SW 1271 (cell line): ENCODE data around the gene DNAJB5.

Source experiments
- DNase-seq, 2 experiments: peaks; one replicate each; lab custom pipeline; 2025; lab: John Stamatoyannopoulos, UW

DNAJB5 gene

GRCh38 chr9:34984049-34984448, 5.5 kb upstream of the DNAJB5 start:
- DNase-seq = no peak

- DNase-seq = peak in 1 of 2 experiments; percentile 38
These were observed 4.1 kb upstream of the DNAJB5 start for GRCh38 chr9:34985311-34985899.

GRCh38 chr9:34986540-34987047, 3.0 kb upstream of the DNAJB5 start:
- DNase-seq = no peak

GRCh38 chr9:34987160-34987901, 2.2 kb upstream of the DNAJB5 start:
- no peak for DNase-seq

- DNase-seq = no peak
These were observed 1.1 kb upstream of the DNAJB5 start for GRCh38 chr9:34988218-34989002.

GRCh38 chr9:34989946-34990635, 546 bp downstream of the DNAJB5 start:
- peak in 1 of 2 experiments; percentile 11 for DNase-seq

- no peak for DNase-seq
These were observed 1.5 kb downstream of the DNAJB5 start for GRCh38 chr9:34990908-34991606.

- peak in 1 of 2 experiments; percentile 42 for DNase-seq
These were observed 2.2 kb downstream of the DNAJB5 start for GRCh38 chr9:34991607-34992375.

GRCh38 chr9:34992376-34992951, 2.9 kb downstream of the DNAJB5 start:
- DNase-seq = peak; percentile 19 to 33

- no peak for DNase-seq
These were observed 4.1 kb downstream of the DNAJB5 start for GRCh38 chr9:34993502-34994259.

GRCh38 chr9:34994260-34994899, 4.8 kb downstream of the DNAJB5 start:
- peak in 1 of 2 experiments; percentile 46 for DNase-seq

- no peak for DNase-seq
These were observed 5.5 kb downstream of the DNAJB5 start for GRCh38 chr9:34994900-34995669.

- no peak for DNase-seq
These were observed 6.1 kb downstream of the DNAJB5 start for GRCh38 chr9:34995670-34996060.

GRCh38 chr9:34996181-34996904, 6.8 kb downstream of the DNAJB5 start:
- no peak for DNase-seq

- DNase-seq = no peak
These were observed 7.3 kb downstream of the DNAJB5 start for GRCh38 chr9:34996905-34997279.

- no peak for DNase-seq
These were observed 7.8 kb downstream of the DNAJB5 start for GRCh38 chr9:34997379-34997781.

- no peak for DNase-seq
These were observed 8.7 kb downstream of the DNAJB5 start for GRCh38 chr9:34998266-34998665.

- DNase-seq = no peak
These were observed 10.0 kb downstream of the DNAJB5 start for GRCh38 chr9:34999576-34999975.
